Stimulated activated CD4-positive, alpha-beta T cell treated with anti-CD3 and anti-CD28 coated beads, TNF-alpha, amount 100 ng/mL, for 1 hour (primary cell): ENCODE data around the gene FCER2.
"Not testable (repeated sequence)": the region's sequence is repeated elsewhere in the genome, so short reads cannot be mapped to it uniquely, and the experiment has no call there.

Source experiments
- DNase-seq, 3 donors: peaks; one replicate each; pipeline ENCODE4 v3.0.0-alpha.2; 2020; ENCODE audit warnings: low read depth in 3 of 3, low spot score in 1 of 3

FCER2 gene, protein sequence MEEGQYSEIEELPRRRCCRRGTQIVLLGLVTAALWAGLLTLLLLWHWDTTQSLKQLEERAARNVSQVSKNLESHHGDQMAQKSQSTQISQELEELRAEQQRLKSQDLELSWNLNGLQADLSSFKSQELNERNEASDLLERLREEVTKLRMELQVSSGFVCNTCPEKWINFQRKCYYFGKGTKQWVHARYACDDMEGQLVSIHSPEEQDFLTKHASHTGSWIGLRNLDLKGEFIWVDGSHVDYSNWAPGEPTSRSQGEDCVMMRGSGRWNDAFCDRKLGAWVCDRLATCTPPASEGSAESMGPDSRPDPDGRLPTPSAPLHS

DNA sequence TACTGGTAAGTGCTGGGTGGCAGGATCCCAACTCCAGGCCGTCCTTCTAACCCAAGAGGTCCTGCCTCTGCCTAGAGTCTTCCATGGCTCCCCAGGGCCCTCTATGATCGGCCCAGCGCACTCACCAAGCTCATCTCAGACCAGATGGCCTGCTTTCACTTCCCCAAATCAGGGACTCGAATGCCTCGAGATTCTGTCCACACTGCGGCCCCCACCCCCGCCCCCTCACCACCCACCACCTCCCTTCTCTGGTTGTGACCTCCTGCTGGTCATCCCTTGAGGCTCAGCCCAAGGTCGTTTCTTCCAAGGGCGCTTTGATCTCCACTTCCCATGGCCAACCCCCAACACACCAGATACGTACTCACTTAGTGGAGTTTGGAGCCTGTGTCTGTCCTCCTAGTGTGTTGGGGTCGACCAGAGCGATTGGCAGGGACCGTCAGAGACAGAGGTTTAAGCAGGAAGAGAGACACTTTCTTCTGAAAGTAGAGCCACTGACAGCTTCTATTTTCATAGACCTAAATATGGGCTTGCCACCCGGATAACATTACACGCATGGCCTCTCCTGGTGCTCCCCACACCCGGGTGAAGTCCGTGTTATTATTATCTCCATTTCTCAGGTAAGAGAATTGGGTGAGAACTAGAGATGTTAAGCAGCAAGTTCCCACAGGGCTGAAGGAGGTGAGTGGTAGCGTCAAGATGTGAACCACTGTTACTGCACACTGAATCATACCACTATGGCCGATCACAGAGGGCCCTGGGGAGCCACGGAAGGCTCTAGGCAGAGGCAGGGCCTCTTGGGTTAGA, at the start of gene FCER2:
TSS of gene FCER2 (minus strand) at position 478 of the 804 bp plus-strand sequence. CDS start 2,371 bp downstream, outside the sequence.
- no peak for DNase-seq

DNA sequence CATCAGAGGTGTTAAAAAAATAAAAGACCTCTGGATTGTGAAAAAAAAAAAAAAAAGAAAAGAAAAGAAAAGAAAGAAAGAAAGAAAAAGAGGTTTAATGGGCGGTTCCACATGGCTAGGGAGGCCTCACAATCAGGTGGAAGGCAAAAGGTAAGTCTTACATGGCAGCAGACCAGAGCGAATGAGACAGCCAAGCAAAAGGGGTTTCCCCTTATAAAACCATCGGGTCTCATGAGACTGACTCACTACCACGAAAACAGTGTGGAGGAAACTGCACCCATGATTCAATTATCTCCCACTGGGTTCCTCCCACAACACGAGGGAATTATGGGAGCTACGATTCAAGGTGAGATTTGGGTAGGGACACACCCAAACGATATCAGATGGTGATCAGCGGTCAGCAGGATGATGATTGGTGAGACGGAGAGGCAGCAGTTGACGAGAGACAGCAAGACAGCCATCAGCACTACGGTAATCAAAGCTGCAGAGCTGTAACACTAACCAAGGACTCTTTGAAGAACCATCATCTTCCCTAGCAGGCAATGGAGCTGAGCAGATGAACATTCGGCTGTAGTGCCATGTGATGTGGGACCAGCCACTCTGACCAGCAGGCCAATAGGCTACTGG, 49.3 kb upstream of the FCER2 start:
- no peak for DNase-seq

DNA sequence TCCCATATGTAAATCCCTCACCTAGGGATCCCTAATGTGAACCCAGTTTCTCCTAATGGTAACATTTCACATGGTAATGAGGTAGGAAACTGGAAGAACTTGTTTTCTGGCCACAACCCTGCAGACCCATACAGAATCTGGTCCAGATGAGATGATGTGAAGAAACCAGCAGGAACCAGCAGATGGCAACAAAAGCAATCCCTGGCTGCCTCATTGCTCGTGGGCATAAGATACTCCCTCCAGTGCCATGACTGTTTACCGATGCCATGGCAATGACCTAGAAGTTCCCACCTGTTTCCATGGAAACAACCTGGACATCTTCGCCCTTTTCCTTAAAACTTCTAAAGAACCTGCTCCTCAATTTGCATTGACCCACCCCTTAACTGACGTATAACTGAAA, 46.8 kb upstream of the FCER2 start:
- DNase-seq, result no peak

DNA sequence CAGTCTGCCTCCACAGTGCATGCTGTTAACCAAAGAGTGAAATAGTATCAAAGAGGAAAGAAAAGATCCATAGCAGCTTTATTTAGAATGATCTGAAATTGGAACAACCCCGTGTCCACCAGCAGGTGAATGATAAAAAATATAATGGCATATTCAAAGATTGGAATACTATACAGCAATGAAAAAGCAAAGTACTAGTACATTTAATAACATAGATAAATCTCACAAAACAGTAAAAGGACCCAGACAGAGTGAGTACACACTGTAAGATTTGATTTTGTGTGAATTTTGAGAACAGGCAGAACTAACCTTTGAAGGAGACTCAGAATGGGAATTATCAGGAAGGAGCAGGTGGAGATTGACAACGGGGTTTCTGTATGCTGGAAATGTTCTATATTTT, 46.2 kb upstream of the FCER2 start:
- DNase-seq, result no peak

DNA sequence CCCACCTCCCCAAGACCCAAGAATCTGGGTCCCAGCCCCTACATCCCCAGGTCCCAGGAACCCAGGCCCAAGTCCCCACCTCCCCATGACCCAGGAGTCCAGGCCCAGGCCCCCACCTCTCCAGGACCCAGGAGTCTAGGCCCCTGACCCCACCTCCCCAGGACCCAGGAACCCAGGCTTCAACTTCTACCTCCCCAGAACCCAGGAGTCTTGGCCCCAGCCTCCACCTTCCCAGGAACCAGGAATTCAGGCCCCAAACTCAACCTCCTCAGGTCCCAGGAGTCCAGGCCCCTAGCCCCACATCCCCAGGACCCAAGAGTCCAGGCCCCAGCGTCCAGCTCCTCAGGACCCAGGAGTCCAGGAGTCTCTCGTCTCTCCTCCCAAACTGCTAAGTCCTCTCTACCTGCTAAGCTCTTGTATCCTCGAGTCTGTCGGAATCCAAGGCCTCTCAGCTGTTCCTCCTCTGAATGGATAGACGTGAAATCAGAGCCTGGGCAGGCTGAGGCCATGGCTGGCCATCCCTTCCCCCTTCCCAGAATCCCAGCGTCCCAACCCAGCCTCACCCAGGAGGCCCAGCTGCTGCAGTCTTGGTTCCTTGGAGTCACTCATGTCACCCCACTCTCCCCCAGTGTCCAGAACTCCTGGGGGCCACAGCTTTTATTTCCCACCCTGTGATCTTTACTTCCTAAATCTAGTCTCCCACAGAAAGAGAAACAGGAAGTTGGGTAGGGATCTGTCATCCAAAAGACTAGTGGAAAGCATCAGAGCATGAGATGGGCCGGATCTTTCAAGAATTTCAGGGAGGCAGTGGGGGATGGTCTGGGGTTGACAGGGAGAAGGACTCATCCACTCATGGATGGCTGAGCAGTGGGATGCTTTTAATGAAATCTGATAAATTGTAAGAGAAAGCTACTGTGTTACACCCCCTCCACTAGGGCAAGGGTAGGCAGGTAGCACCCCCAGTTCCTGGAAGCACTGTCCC, 45.3 kb upstream of the FCER2 start, which contains the start of gene CD209:
TSS of gene CD209 (minus strand) at position 632 of the 982 bp plus-strand sequence. CDS start at position 609, 23 bp downstream.
- DNase-seq, result no peak

DNA sequence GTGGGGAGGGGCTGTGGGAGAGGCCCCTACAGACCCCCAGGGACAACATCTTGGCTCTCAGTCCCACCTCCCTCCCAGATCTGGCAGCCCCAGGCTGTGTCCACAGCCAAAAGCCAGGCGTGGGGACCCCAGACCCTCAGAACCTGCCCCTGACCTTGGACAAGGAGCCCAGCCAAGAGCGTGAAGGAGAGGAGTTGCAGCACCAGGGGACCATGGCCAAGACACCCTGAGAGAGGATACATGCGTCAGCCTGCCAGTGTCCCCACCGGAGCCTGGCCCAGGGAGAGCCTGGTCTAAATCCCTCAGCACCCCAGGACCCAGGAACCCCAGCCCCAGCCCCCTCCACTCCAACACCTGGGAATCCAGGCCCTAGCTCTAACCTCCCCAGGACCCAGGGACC, 44.4 kb upstream of the FCER2 start:
- not testable (repeated sequence) for DNase-seq

DNA sequence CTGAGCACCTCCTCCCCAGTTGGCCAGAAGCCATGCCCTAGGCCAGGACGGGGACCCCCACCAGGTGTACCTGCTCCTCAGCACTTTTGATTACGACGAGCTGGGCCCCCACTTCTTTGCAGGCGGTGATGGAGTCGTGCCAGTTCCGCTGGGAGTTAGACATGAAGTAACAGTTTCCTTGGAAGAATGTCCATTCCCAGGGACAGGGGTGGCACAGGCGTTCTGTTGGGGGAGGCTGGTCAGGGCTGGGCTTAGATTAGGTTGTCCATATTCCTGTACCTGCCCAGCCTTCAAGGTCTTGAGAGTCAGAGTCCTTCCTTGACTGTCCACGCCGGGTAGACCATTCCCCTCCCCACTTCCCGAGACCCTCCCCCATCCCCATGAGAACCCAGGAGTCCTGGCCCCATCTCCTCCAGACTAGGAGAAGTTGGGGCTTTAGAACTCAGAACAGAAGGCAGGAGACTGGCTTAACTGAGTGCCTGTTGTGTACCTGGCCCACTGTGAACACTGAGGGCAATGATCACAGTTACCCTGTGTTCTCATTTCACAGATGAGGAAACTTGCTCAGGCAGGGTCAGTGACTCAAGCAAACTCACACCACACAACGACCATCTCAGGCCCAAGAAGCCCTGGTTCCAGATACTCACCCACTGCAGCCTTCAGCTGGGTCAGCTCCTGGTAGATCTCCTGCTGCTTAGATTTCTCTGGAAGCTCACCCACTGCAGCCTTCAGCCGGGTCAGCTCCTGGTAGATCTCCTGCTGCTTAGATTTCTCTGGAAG, 43.1 kb upstream of the FCER2 start:
- no peak for DNase-seq

DNA sequence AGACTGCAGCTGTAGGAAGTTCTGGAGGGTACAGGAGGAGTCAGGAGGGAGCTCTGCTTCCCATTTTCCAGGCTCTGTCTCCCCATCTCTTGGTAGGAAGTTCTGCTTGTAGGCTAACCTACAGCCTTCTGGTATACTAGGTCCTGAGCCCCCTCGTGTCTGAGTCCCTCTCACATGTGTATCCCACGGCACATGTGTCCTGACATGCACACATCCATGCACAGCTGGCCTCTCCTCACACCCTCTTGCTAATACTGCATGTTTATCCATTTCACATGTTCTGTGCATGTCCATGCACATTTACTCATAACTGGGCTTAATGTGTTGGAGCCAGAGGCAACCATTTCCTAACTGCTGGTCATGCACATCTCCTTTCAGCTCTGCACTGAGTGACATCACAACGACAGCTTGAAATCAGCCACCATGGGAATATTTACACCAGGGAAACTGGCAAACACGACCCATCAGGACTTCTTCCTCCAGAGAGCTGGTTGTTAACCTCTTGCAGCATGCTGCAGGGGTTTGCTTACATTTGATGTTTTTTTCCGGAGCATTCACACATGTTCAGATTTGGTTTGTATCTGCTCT, 42.4 kb upstream of the FCER2 start:
- DNase-seq, result no peak

DNA sequence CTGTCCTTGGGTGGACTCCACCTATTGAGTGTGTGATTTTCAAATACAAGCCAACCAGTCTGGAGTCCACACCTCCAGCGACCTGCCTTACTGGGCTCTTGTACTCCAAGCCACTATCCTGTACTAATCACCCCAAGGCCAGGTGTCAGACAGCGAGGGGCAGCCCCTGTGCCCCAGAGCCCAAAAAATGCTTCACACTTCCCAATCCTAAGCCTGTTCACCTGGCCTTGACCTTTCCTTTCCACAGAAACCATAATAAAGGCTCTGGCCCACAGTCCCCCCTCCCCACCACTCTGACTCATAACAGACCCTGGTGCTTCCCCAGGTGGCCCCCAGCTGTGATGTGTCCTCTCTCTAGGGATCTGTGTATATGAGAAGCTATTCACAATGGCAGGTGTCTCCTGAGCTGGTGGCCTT, 41.5 kb upstream of the FCER2 start:
- DNase-seq, result no peak

DNA sequence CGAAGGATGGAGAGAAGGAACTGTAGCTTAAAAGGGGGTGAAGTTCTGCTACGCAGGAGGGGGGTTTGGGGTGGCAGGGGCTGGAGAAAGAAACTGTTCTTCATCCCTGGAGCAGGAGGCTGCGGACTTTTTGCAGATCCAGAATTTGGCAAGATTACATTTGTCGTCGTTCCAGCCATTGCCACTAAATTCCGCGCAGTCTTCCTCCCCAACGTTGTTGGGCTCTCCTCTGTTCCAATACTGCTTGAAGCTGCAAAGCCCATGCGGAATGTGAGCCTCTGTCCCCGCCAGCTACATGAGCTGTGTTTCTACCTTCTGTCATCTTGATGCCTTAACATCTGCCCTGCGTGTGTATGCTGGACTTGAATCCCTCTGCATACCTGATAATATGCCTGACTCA, 41.1 kb upstream of the FCER2 start:
- no peak for DNase-seq

DNA sequence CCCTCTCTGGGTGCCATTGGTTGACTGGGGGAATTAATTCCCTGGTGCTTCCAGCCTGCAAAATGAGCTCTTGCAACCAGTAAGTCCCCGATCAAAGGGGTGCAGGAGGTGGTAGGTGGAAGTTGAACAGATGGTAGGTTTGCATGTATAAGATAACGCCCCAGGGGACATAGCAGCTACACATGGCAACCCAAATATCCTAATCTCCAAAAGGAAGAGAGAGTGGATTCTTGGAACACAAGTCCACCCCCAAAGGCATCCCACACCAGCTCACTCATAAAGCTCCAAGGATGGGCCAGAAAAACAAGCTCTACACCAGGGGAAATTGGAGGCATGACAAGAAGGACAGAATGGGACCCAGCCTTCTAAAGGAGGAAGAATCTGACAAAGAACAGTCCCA, 40.6 kb upstream of the FCER2 start:
- DNase-seq, result no peak

DNA sequence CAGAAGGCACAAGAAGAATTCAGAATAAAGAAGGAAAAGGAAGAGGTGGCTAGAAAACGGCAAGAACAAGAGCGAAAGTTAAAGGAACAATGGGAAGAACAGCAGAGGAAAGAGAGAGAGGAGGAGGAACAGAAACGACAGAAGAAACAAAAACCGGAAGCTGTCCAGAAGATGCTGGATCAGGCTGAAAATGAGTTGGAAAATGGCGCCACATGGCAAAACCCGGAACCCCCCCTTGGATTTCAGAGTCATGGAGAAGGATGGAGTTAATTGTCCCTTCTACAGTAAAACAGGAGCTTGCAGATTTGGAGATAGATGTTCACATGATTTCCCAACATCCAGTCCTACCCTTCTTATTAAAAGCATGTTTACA, 38.7 kb upstream of the FCER2 start:
- DNase-seq, result no peak

DNA sequence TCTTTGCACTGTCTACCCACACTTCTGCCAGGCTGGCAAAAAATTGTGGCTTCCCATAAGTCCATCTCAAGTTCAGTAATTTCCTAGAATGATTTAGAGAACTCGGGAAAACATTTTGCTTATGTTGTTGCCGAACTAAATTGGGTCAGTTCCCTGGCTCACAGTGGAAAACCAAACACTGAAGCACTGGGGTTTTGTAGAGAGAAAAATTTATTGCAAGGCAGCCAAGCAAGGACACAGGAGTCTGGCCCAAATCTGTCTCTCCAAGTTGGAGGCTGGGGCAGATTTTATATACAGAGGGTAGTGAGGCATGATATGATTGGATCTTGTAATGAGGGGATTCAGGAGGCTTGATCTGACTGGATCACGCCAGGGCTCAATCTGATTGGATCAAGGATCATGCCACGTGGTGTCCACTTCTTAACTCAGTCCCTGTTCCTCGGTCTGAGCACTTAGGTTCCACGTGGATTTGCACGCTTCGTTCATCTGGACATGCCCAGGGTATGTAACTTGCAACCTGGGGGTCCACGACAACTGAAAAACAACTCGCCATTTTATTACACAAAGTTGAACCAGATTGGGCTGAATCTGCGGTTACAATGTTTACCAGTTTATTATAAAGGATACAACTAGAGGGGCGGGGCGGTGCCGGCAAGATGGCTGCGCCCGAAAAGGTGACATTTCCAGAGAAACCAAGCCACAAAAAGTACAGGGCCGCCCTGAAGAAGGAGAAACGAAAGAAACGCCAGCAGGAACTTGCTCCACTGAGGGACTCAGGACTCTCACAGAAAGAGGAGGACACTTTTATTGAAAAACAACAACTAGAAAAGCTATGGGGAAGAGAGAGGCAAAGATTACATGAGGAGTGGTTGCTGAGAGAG, 38.1 kb upstream of the FCER2 start:
- DNase-seq, result no peak

DNA sequence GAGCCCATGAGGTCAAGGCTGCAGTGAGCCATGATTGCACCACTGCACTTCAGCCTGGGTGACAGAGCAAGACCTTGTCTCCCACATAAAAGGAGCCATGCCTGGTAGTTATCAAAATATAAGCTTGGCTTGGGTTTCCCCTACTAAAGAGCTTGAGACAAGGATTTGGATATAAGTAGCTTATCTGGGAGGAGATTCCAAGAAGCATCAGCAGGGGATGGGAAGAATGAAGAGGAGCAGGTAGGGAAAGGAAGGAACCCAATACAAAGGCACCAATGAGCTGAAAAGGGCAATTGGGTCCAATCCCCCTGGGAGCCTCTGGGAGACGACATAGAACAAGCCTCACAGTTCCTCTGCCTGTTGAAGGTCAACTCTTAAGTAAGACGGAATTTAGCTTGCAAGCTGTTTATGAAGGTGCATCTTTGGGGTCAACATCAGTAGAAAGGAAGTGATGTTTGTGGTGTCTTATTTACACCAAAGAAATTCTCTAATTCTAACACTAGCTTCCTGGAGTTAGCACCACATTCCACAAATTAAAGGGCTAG, 37.4 kb upstream of the FCER2 start:
- no peak for DNase-seq

DNA sequence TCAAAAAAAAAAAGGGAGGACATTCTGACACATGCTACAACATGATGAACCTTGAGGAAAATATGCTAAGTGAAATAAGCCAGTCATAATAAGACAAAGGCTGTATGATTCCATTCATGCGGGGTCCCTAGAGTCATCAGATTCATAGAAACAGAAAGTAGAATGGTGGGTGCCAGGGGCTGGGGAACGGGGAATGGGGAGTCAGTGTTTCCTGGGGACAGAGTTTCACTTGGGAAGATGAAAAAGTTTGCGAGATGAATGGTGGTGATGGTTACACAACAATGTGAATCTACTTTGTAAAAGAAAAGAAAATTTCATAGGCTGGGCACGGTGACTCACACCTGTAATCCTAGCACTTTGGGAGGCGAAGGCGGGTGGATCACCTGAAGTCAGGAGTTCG, 36.1 kb upstream of the FCER2 start:
- no peak for DNase-seq

DNA sequence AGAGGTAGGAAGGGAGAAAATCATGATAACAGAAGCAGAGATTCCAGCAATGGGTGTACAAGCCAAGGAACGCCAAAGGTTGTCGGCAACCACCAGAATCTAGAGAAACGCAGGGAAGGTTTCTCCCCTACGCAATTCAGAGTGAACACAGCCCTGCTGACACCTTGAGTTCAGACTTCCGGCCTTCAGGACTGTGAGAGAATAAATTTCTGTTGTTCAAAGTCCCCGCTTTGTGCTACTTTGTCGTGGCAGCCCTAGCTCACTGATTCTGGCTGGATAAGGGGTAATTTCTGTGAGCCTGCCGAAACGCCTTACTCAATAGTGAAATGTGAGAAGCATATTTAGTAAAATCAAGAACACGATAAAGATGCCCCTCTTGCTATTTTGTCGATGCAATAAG, 35.3 kb upstream of the FCER2 start:
- DNase-seq, result no peak

DNA sequence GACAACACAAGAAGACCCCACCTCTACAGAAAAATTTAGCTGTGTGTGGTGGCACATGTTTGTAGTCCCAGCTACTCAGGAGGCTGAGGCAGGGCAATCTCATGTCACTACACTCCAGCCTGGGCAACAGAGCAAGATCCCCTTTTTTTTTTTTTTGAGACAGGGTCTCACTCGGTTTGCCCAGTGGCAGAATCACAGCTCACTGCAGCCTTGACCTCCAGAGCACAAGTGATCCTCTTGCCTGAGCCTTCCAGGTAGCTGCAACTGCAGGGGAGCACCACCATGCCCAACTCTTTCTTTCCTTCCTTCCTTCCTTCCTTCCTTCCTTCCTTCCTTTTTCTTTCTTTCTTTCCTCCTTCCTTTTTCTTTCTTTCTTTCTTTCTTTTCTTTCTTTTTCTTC, 34.2 kb upstream of the FCER2 start:
- no peak for DNase-seq
